ENCODE measurements around the gene CNGB1. TPM values are rescaled to one million over a fixed set of nuclear protein-coding genes. Genes with fewer than 3 reads are reported as not detected.
A peak's percentile ranks its signal among the peaks of the same experiment; 100 is the strongest.

The CNGB1 gene
- total and polyA plus RNA-seq, 2 experiments from 2014 or later, result not detected

GRCh38 chr16:57889960-57890751 is 80.8 kb downstream of the CNGB1 start:
- Histone ChIP-seq H3K4me1 (ENCODE audit: insufficient read depth) (peaks cover 19% of the 10 kb centered on the region), H3K9me3 (ENCODE audit: low read depth) (no peaks in the 10 kb centered on the region), H4K20me1 (ENCODE audit: insufficient read depth, poor library complexity, severe bottlenecking) (no peaks in the 10 kb centered on the region), H3K4me3 (no peak overlapping the region), H3K36me3 (replicated peaks; ENCODE audit: insufficient read depth, low read depth) (no peaks in the 10 kb centered on the region), H3K27ac (peak overlapping the region; percentile 21), H3K79me2 (no peaks in the 10 kb centered on the region), H3K4me2 (no peak overlapping the region), H3K9me2 (replicated peaks; ENCODE audit: insufficient read depth) (no peaks in the 10 kb centered on the region), H3K27me3 (no peaks in the 10 kb centered on the region), H2AFZ (no peak overlapping the region)
- WGBS (ENCODE audit: low lambda C conversion rate, missing lambda C conversion rate), result 43% methylated on average over 9 of the region's 9 CpGs
- TF ChIP-seq CTCF (IDR thresholded peaks at IDR 0.05; ENCODE audit: poor library complexity) (no peak), EZH2 (IDR thresholded peaks at IDR 0.05; ENCODE audit: borderline replicate concordance) (no peak), EZH2phosphoT487 (IDR thresholded peaks at IDR 0.05; ENCODE audit: low read depth, severe bottlenecking, unreplicated experiment) (no peak)
- DNase-seq (ENCODE audit: low spot score), result no peak

DNA sequence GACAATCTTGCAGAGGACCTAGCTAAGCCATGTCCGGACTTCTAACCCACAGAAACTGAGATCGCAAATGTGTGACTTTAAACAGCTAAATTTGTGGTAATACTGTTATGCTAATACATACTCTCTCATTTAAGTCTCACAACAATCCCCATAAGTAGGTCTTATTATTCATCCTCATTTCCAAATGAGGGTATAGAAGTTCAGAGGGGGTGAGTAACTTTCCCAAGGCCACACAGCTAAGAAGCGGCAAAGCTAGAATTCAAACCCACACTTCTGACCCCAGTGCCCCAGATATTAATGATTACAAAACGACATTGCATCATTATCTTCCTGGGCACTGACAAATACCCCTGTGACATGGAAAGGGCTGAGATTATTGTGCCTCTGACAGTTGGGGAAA is 81.4 kb downstream of the CNGB1 start:
- Histone ChIP-seq H4K20me1 (ENCODE audit: insufficient read depth, poor library complexity, severe bottlenecking) (no peaks in the 10 kb centered on the region), H3K4me1 (ENCODE audit: insufficient read depth) (peaks cover 19% of the 10 kb centered on the region), H3K79me2 (no peaks in the 10 kb centered on the region), H3K27me3 (no peaks in the 10 kb centered on the region), H3K4me2 (no peak overlapping the region), H3K36me3 (replicated peaks; ENCODE audit: insufficient read depth, low read depth) (no peaks in the 10 kb centered on the region), H2AFZ (no peak overlapping the region), H3K27ac (peak overlapping the region; percentile 21), H3K9me2 (replicated peaks; ENCODE audit: insufficient read depth) (no peaks in the 10 kb centered on the region), H3K4me3 (no peak overlapping the region), H3K9me3 (ENCODE audit: low read depth) (no peaks in the 10 kb centered on the region)
- TF ChIP-seq EZH2 (IDR thresholded peaks at IDR 0.05; ENCODE audit: borderline replicate concordance) (no peak), EZH2phosphoT487 (IDR thresholded peaks at IDR 0.05; ENCODE audit: low read depth, severe bottlenecking, unreplicated experiment) (no peak), CTCF (IDR thresholded peaks at IDR 0.05; ENCODE audit: poor library complexity) (no peak)
- no peak for DNase-seq (ENCODE audit: low spot score)
- WGBS (ENCODE audit: low lambda C conversion rate, missing lambda C conversion rate), result 80% methylated on average over 4 of the region's 4 CpGs

DNA sequence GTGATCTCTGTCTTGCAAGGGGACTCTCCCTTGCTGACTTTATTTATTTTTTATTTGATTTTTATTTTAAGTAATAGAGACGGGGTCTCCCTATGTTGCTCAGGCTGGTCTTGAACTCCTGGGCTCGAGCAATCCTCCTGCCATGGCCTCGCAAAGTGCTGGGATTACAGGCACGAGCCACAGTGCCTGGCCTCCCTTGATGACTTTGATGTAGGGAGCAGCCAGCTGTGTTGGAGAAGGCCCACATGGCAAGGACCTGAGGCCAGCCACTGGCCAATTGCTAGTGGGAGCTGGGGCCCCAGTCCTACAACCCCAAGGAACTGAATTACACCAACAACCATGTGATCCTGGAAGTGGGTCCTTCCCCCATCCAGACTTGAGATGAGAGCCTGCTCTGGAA is 81.8 kb downstream of the CNGB1 start:
- H3K79me2 ChIP-seq, result no peaks in the 10 kb centered on the region
- no peaks in the 10 kb centered on the region for H3K36me3 ChIP-seq (replicated peaks; ENCODE audit: insufficient read depth, low read depth)
- WGBS (ENCODE audit: low lambda C conversion rate, missing lambda C conversion rate), result 92% methylated on average over 4 of the region's 4 CpGs
- DNase-seq (ENCODE audit: low spot score), result no peak
- H2AFZ ChIP-seq, result no peak overlapping the region
- no peaks in the 10 kb centered on the region for H3K9me2 ChIP-seq (replicated peaks; ENCODE audit: insufficient read depth)
- H3K4me3 ChIP-seq, result no peak overlapping the region
- no peak for TF ChIP-seq EZH2 (IDR thresholded peaks at IDR 0.05; ENCODE audit: borderline replicate concordance)
- TF ChIP-seq CTCF (IDR thresholded peaks at IDR 0.05; ENCODE audit: poor library complexity), result no peak
- TF ChIP-seq EZH2phosphoT487 (IDR thresholded peaks at IDR 0.05; ENCODE audit: low read depth, severe bottlenecking, unreplicated experiment), result no peak
- H3K4me1 ChIP-seq (ENCODE audit: insufficient read depth), result peaks cover 15% of the 10 kb centered on the region
- no peaks in the 10 kb centered on the region for H4K20me1 ChIP-seq (ENCODE audit: insufficient read depth, poor library complexity, severe bottlenecking)
- H3K4me2 ChIP-seq, result no peak overlapping the region
- H3K27ac ChIP-seq, result no peak overlapping the region
- H3K27me3 ChIP-seq, result no peaks in the 10 kb centered on the region
- no peaks in the 10 kb centered on the region for H3K9me3 ChIP-seq (ENCODE audit: low read depth)
